ENCODE measurements around the gene C1orf141.

DNA sequence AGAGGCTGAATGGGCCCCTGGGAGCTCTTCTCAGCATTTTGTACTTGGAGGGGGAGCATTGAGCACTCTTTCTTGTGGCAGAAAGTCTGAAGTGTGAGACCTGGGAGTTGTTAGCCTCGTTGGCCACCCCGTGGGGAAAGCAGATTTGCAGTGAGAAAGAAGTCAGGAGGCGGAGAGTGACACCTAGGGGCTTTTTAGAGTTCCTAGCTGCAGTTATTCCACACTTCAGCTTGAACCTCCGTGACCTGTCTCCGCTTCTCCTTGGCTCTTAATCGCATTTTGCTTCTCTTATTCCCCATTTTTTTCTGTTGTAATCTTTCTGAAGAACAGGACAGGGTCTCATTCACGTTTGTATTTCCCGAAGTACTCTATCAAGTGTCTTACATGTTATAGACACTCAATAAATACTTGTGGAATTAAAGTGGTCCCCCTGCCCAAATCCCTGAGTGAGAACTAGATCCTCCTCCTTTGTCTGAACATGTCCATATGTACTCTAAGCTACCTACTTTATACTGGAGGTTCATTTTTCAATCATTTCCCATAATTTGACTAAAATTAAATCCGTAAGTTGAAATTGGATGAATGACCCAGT lies 14.5 kb upstream of the C1orf141 start:
- TF ChIP-seq CTCF (IDR thresholded peaks at IDR 0.05), result peak; percentile 39 to 99 (median 78)
- TF ChIP-seq POLR2A (IDR thresholded peaks at IDR 0.05), result no peak
